ENCODE measurements around the gene LRP8.

DNA sequence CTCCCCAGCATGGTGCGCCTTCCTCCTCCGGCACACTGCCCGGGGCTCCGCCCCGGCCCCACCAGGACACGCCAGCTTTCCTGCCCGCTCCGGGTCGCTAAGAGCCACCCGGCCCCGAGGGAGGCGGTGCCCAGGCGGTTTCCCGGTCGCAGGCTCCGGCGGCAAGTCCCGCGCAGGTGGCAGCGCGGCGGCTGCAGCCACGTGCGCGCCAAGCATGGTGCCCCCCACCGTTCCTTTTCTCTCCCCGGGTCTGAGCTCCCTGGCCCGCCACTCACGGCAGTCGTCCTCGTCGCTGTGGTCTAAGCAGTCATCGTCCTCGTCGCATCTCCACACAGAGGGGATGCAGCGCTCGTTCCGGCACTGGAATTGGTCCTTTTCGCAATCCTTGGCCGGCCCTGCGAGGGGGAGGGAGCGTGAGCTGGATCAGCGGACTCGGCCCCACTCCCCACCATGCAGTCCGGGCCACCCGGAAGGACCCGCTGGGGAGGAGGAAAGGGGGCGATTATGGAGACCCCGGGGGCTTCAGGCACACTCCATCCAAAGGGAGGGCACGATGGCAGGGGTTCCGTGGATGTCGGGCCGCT, 1.2 kb downstream of the LRP8 start:
- no peak for TF ChIP-seq POLR2A (IDR thresholded peaks at IDR 0.05)
- TF ChIP-seq, protein P1, sequence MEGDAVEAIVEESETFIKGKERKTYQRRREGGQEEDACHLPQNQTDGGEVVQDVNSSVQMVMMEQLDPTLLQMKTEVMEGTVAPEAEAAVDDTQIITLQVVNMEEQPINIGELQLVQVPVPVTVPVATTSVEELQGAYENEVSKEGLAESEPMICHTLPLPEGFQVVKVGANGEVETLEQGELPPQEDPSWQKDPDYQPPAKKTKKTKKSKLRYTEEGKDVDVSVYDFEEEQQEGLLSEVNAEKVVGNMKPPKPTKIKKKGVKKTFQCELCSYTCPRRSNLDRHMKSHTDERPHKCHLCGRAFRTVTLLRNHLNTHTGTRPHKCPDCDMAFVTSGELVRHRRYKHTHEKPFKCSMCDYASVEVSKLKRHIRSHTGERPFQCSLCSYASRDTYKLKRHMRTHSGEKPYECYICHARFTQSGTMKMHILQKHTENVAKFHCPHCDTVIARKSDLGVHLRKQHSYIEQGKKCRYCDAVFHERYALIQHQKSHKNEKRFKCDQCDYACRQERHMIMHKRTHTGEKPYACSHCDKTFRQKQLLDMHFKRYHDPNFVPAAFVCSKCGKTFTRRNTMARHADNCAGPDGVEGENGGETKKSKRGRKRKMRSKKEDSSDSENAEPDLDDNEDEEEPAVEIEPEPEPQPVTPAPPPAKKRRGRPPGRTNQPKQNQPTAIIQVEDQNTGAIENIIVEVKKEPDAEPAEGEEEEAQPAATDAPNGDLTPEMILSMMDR (IDR thresholded peaks at IDR 0.05 in 8 of 11, conservative IDR thresholded peaks at IDR 0.05 in 3 of 11): no peak

Measured in spleen (tissue), 7 donors.